Coronary artery (tissue), 2 donors: Measurements from ENCODE around the gene N4BP2L2.

ENCODE experiments used
- DNase-seq: peaks from one replicate; pipeline ENCODE4 v3.0.0-alpha.2; 2017; ENCODE audit warnings: low spot score
- H3K27ac ChIP-seq, 2 donors: fragments of 200-600 bp; sonication (generic); one replicate each; pipeline ENCODE4 v1.5.1; 2016 to 2019
- H3K4me3 ChIP-seq: fragments of 200-600 bp; sonication (generic); 2 replicates; pipeline ENCODE4 v1.5.1; 2016; ENCODE audit warnings: mild to moderate bottlenecking, moderate library complexity
- CTCF ChIP-seq: fragments of 200-600 bp; sonication (generic); IDR thresholded peaks from one replicate; pipeline ENCODE4 v1.5.1; 2019; ENCODE audit warnings: antibody characterized with exemption

Gene N4BP2L2

GRCh38 chr13:32426990-32427851 lies 111.4 kb downstream of the N4BP2L2 start:
- Histone ChIP-seq H3K27ac (peak overlapping the region; percentile 92 to 94), H3K4me3 (peak overlapping the region; percentile 87)
- DNase-seq, result peak; percentile 75
- TF ChIP-seq CTCF, result no peak

GRCh38 chr13:32426191-32426989 lies 112.2 kb downstream of the N4BP2L2 start:
- Histone ChIP-seq H3K4me3 (peak overlapping the region; percentile 87), H3K27ac (peak overlapping the region; percentile 92 to 94)
- DNase-seq, result no peak
- no peak for TF ChIP-seq CTCF

GRCh38 chr13:32425158-32425557 lies 113.4 kb downstream of the N4BP2L2 start:
- Histone ChIP-seq H3K4me3 (no peak overlapping the region), H3K27ac (no peak overlapping the region)
- no peak for TF ChIP-seq CTCF
- no peak for DNase-seq

- H3K4me3 ChIP-seq, result no peak overlapping the region
- H3K27ac ChIP-seq, result no peak overlapping the region
- TF ChIP-seq CTCF, result no peak
- no peak for DNase-seq
These were observed 115.0 kb downstream of the N4BP2L2 start for GRCh38 chr13:32423592-32423991.

GRCh38 chr13:32419862-32420261 lies 118.7 kb downstream of the N4BP2L2 start:
- TF ChIP-seq CTCF, result no peak

GRCh38 chr13:32417995-32418394 lies 120.6 kb downstream of the N4BP2L2 start:
- no peak for TF ChIP-seq CTCF
- no peak overlapping the region for H3K27ac ChIP-seq
- H3K4me3 ChIP-seq, result no peak overlapping the region
- no peak for DNase-seq

More at GRCh38 chr13:32419862-32420261, 118.7 kb downstream of the N4BP2L2 start:
- no peak for DNase-seq
- no peak overlapping the region for H3K27ac ChIP-seq
- no peak overlapping the region for H3K4me3 ChIP-seq
